HepG2 (cell line): ENCODE measurements around the gene RAB24. TPM values are rescaled to one million over a fixed set of nuclear protein-coding genes. Genes with fewer than 3 reads are reported as not detected.

Experiments used
- AGO1 ChIP-seq: fragments of 200-400 bp; formaldehyde crosslinking; IDR thresholded peaks from 2 replicates; pipeline ENCODE4 v1.6.1; 2017; ENCODE audit warnings: mild to moderate bottlenecking, low read depth, low read length, moderate library complexity; ENCODE audit not compliant: poor library complexity, severe bottlenecking
- BCL6 ChIP-seq: IDR thresholded peaks from 2 replicates; pipeline ENCODE4 v1.6.1; 2016; ENCODE audit warnings: missing genetic modification reagents, missing compliant biosample characterization
- ESRRA ChIP-seq: sonication (generic); formaldehyde crosslinking; IDR thresholded peaks from 2 replicates; pipeline ENCODE4 v1.5.1; 2020; ENCODE audit warnings: mild to moderate bottlenecking, low read depth, missing genetic modification reagents
- HMG20A ChIP-seq: IDR thresholded peaks from 2 replicates; pipeline ENCODE4 v1.6.1; 2016; ENCODE audit warnings: borderline replicate concordance
- PAX8 ChIP-seq: sonication (generic); formaldehyde crosslinking; IDR thresholded peaks from 2 replicates; pipeline ENCODE4 v1.8.0; 2022; ENCODE audit warnings: mild to moderate bottlenecking, missing genetic modification reagents, borderline replicate concordance
- REL ChIP-seq: sonication (generic); formaldehyde crosslinking; conservative IDR thresholded peaks from 2 replicates; pipeline ENCODE4 v1.8.0; 2022; ENCODE audit warnings: mild to moderate bottlenecking, missing genetic modification reagents, moderate library complexity
- RXRA ChIP-seq: sonication (generic); formaldehyde crosslinking; IDR thresholded peaks from 2 replicates; pipeline ENCODE4 v1.5.1; 2020; ENCODE audit warnings: missing genetic modification reagents
- TBX3 ChIP-seq: fragments of 450-650 bp; IDR thresholded peaks from 2 replicates; pipeline ENCODE4 v1.6.1; 2017; ENCODE audit warnings: antibody characterized with exemption, mild to moderate bottlenecking, inconsistent platforms, borderline replicate concordance
- ZBTB42 ChIP-seq: sonication (generic); formaldehyde crosslinking; IDR thresholded peaks from 2 replicates; pipeline ENCODE4 v1.5.0; 2020; ENCODE audit warnings: mild to moderate bottlenecking, missing genetic modification reagents
- ZNF710 ChIP-seq: sonication (generic); formaldehyde crosslinking; IDR thresholded peaks from 2 replicates; pipeline ENCODE4 v1.5.0; 2020; ENCODE audit warnings: mild to moderate bottlenecking, missing genetic modification reagents, borderline replicate concordance
- ZNF775 ChIP-seq: sonication (generic); formaldehyde crosslinking; IDR thresholded peaks from 2 replicates; pipeline ENCODE4 v1.4.0; 2020; ENCODE audit warnings: missing genetic modification reagents, mild to moderate bottlenecking, moderate library complexity, borderline replicate concordance
- ZSCAN29 ChIP-seq: sonication (generic); formaldehyde crosslinking; conservative IDR thresholded peaks from 2 replicates; pipeline ENCODE4 v1.4.0; 2020; ENCODE audit warnings: mild to moderate bottlenecking, missing genetic modification reagents
- polyA plus RNA-seq, 8 experiments: library from polyadenylated mRNA; depleted of rRNA in 3 of 8; stranded (reverse) in 7 of 8; unstranded in 1 of 8; fragments of >200 nt; fragmentation: Illumina TruSeq in 4 of 8; extraction: Trizol in 4 of 8; gene quantifications; 2 replicates each; pipeline versions ENCODE4 v1.2.1 to v1.2.3, GENCODE V29; 2011 to 2016; ENCODE audit warnings: low read depth in 4 of 8, missing spikeins in 1 of 8, mixed read lengths in 1 of 8; ENCODE audit not compliant: insufficient read depth in 1 of 8
- total RNA-seq, 5 experiments: library from RNA; depleted of rRNA; stranded (reverse); fragments of >200 nt; fragmentation: Illumina TruSeq; extraction: Trizol; gene quantifications; 2 replicates each; pipeline ENCODE4 v1.2.3, GENCODE V29; 2016; ENCODE audit warnings: low read depth in 1 of 5
- TF ChIP-seq, protein P1 (sequence below): IDR thresholded peaks from 2 replicates; pipeline ENCODE4 v1.4.0; 2020; ENCODE audit warnings: mild to moderate bottlenecking, missing genetic modification reagents
- TF ChIP-seq, protein P2 (sequence below): sonication (generic); formaldehyde crosslinking; IDR thresholded peaks from 2 replicates; pipeline ENCODE4; 2020; ENCODE audit warnings: missing genetic modification reagents, mild to moderate bottlenecking, borderline replicate concordance
- TF ChIP-seq, protein P3 (sequence below): fragments of 450-650 bp; IDR thresholded peaks from 2 replicates; pipeline ENCODE4 v1.6.1; 2017

RAB24 gene
- total and polyA plus RNA-seq, 2 of the 13 experiments (the other 11 are each of a cell fraction or from before 2014, with no cell fraction given) = 22.9 to 63.7 TPM

- TF ChIP-seq, protein P1, sequence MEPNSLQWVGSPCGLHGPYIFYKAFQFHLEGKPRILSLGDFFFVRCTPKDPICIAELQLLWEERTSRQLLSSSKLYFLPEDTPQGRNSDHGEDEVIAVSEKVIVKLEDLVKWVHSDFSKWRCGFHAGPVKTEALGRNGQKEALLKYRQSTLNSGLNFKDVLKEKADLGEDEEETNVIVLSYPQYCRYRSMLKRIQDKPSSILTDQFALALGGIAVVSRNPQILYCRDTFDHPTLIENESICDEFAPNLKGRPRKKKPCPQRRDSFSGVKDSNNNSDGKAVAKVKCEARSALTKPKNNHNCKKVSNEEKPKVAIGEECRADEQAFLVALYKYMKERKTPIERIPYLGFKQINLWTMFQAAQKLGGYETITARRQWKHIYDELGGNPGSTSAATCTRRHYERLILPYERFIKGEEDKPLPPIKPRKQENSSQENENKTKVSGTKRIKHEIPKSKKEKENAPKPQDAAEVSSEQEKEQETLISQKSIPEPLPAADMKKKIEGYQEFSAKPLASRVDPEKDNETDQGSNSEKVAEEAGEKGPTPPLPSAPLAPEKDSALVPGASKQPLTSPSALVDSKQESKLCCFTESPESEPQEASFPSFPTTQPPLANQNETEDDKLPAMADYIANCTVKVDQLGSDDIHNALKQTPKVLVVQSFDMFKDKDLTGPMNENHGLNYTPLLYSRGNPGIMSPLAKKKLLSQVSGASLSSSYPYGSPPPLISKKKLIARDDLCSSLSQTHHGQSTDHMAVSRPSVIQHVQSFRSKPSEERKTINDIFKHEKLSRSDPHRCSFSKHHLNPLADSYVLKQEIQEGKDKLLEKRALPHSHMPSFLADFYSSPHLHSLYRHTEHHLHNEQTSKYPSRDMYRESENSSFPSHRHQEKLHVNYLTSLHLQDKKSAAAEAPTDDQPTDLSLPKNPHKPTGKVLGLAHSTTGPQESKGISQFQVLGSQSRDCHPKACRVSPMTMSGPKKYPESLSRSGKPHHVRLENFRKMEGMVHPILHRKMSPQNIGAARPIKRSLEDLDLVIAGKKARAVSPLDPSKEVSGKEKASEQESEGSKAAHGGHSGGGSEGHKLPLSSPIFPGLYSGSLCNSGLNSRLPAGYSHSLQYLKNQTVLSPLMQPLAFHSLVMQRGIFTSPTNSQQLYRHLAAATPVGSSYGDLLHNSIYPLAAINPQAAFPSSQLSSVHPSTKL = 0 out of 2 replicates have a peak, but pooled peaks have one; percentile 6
- TF ChIP-seq TBX3 (no peak), REL (0 out of 2 replicates have a peak, but pooled peaks have one; percentile 60), ZNF775 (CRISPR knock-in tag) (0 out of 2 replicates have a peak, but pooled peaks have one; percentile 17), ZSCAN29 (CRISPR knock-in tag) (no peak), ZBTB42 (CRISPR knock-in tag) (0 out of 2 replicates have a peak, but pooled peaks have one; percentile 34), BCL6 (CRISPR knock-in tag) (0 out of 2 replicates have a peak, but pooled peaks have one; percentile 17), ESRRA (CRISPR knock-in tag) (no peak), RXRA (CRISPR knock-in tag) (no peak; the same call in 1 of the 2 replicates), AGO1 (peak; percentile 46), ZNF710 (no peak; the same call in 1 of the 2 replicates), HMG20A (CRISPR knock-in tag) (no peak), PAX8 (CRISPR knock-in tag) (no peak)
- TF ChIP-seq, protein P2, sequence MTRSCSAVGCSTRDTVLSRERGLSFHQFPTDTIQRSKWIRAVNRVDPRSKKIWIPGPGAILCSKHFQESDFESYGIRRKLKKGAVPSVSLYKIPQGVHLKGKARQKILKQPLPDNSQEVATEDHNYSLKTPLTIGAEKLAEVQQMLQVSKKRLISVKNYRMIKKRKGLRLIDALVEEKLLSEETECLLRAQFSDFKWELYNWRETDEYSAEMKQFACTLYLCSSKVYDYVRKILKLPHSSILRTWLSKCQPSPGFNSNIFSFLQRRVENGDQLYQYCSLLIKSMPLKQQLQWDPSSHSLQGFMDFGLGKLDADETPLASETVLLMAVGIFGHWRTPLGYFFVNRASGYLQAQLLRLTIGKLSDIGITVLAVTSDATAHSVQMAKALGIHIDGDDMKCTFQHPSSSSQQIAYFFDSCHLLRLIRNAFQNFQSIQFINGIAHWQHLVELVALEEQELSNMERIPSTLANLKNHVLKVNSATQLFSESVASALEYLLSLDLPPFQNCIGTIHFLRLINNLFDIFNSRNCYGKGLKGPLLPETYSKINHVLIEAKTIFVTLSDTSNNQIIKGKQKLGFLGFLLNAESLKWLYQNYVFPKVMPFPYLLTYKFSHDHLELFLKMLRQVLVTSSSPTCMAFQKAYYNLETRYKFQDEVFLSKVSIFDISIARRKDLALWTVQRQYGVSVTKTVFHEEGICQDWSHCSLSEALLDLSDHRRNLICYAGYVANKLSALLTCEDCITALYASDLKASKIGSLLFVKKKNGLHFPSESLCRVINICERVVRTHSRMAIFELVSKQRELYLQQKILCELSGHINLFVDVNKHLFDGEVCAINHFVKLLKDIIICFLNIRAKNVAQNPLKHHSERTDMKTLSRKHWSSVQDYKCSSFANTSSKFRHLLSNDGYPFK (CRISPR knock-in tag) = no peak
- TF ChIP-seq, protein P3, sequence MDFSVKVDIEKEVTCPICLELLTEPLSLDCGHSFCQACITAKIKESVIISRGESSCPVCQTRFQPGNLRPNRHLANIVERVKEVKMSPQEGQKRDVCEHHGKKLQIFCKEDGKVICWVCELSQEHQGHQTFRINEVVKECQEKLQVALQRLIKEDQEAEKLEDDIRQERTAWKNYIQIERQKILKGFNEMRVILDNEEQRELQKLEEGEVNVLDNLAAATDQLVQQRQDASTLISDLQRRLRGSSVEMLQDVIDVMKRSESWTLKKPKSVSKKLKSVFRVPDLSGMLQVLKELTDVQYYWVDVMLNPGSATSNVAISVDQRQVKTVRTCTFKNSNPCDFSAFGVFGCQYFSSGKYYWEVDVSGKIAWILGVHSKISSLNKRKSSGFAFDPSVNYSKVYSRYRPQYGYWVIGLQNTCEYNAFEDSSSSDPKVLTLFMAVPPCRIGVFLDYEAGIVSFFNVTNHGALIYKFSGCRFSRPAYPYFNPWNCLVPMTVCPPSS = no peak
These were observed 8.5 kb upstream of the RAB24 start, which contains the start of gene MXD3 (continued) for GRCh38 chr5:177311723-177312648.
